GM19468 (cell line): ENCODE measurements around the gene SLC25A53.

Experiments
- ATAC-seq: cut with Tn5 transposase; IDR thresholded peaks from one replicate; pipeline ENCODE4 v1.9.1; 2021; ENCODE audit warnings: mild to moderate bottlenecking, moderate library complexity, moderate number of reproducible peaks; ENCODE audit not compliant: unreplicated experiment; ENCODE audit errors: extremely low read depth

The SLC25A53 gene

GRCh38 chrX:104135677-104136076 lies 21.1 kb downstream of the SLC25A53 start:
- no peak for ATAC-seq

- ATAC-seq = no peak
These were observed 22.1 kb downstream of the SLC25A53 start for GRCh38 chrX:104134583-104135261.

- no peak for ATAC-seq
These were observed 26.0 kb downstream of the SLC25A53 start for GRCh38 chrX:104130808-104131207.

GRCh38 chrX:104126856-104127255 lies 30.0 kb downstream of the SLC25A53 start:
- ATAC-seq = no peak

- ATAC-seq = no peak
These were observed 34.0 kb downstream of the SLC25A53 start for GRCh38 chrX:104122829-104123228.

GRCh38 chrX:104118765-104119164 lies 38.0 kb downstream of the SLC25A53 start:
- ATAC-seq = no peak

GRCh38 chrX:104117759-104118158 lies 39.0 kb downstream of the SLC25A53 start:
- no peak for ATAC-seq

GRCh38 chrX:104113222-104113965 lies 43.4 kb downstream of the SLC25A53 start:
- ATAC-seq = no peak

GRCh38 chrX:104112326-104112951 lies 44.4 kb downstream of the SLC25A53 start, which contains the start of gene ZCCHC18:
TSS of gene ZCCHC18 (plus strand) at chrX:104112523. CDS start at chrX:104114112, 1,589 bp downstream.
- ATAC-seq = peak; percentile 64

GRCh38 chrX:104110491-104111240 lies 46.1 kb downstream of the SLC25A53 start:
- peak; percentile 28 for ATAC-seq

- ATAC-seq = no peak
These were observed 47.9 kb downstream of the SLC25A53 start for GRCh38 chrX:104108955-104109354.

- ATAC-seq = no peak
These were observed 51.2 kb downstream of the SLC25A53 start for GRCh38 chrX:104105330-104106262.

GRCh38 chrX:104104676-104105075 lies 52.1 kb downstream of the SLC25A53 start:
- ATAC-seq = no peak

- ATAC-seq = peak; percentile 29
These were observed 57.9 kb downstream of the SLC25A53 start for GRCh38 chrX:104098919-104099318.

- ATAC-seq = peak; percentile 34
These were observed 58.5 kb downstream of the SLC25A53 start for GRCh38 chrX:104098151-104098808.

GRCh38 chrX:104085919-104086318 lies 70.9 kb downstream of the SLC25A53 start:
- ATAC-seq = no peak

- no peak for ATAC-seq
These were observed 71.3 kb downstream of the SLC25A53 start for GRCh38 chrX:104085477-104085876.

- no peak for ATAC-seq
These were observed 72.1 kb downstream of the SLC25A53 start for GRCh38 chrX:104084534-104085277.
